OCI-LY1 (cell line): ENCODE data around the gene MTHFS.

ENCODE experiments used
- EZH2 ChIP-seq: fragments of 200-600 bp; sonication (generic), shearing (Covaris generic); IDR thresholded peaks from 2 replicates; pipeline ENCODE4 v1.8.0; 2017; ENCODE audit warnings: borderline replicate concordance, mixed run types, mild to moderate bottlenecking, antibody characterized with exemption, low read length, moderate library complexity, mixed read lengths
- TF ChIP-seq, protein P1 (sequence below): fragments of 200-600 bp; sonication (generic), shearing (Covaris generic); IDR thresholded peaks from 2 replicates; pipeline ENCODE4 v1.5.1; 2017; ENCODE audit warnings: mild to moderate bottlenecking, antibody characterized with exemption, low read length, moderate library complexity, mixed read lengths

DNA sequence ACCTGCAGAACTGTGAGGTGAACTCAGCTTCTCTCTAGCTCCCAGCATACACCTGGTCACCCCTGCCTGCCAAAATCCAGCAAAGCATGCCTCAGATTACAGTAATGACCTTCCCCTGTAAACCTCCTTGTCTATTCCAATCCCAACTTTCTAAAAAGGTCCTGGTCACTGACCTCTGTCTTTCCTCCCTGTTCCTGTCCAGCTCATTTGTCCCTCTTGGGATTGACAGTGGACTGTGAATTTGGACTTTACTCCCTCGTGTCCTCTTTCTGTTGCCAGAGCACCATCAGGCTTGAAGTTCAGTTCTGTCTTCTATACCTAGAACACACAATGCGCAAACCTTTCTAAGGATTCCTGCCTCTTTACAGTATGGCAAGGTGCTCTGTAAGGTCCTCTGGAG is 50.3 kb downstream of the MTHFS start:
- TF ChIP-seq, protein P1, sequence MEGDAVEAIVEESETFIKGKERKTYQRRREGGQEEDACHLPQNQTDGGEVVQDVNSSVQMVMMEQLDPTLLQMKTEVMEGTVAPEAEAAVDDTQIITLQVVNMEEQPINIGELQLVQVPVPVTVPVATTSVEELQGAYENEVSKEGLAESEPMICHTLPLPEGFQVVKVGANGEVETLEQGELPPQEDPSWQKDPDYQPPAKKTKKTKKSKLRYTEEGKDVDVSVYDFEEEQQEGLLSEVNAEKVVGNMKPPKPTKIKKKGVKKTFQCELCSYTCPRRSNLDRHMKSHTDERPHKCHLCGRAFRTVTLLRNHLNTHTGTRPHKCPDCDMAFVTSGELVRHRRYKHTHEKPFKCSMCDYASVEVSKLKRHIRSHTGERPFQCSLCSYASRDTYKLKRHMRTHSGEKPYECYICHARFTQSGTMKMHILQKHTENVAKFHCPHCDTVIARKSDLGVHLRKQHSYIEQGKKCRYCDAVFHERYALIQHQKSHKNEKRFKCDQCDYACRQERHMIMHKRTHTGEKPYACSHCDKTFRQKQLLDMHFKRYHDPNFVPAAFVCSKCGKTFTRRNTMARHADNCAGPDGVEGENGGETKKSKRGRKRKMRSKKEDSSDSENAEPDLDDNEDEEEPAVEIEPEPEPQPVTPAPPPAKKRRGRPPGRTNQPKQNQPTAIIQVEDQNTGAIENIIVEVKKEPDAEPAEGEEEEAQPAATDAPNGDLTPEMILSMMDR, result no peak
- TF ChIP-seq EZH2, result no peak
